HepG2 (cell line): ENCODE data around the gene PEA15.

Source experiments
- POLR2AphosphoS5 ChIP-seq: IDR thresholded peaks from 2 replicates; pipeline ENCODE4 v1.6.1; 2012; ENCODE audit warnings: low read depth, low read length
- RBAK ChIP-seq: sonication (generic); formaldehyde crosslinking; IDR thresholded peaks from 2 replicates; pipeline ENCODE4 v1.5.1; 2020; ENCODE audit warnings: mild to moderate bottlenecking, missing genetic modification reagents
- RBM22 ChIP-seq: fragments of 200-400 bp; formaldehyde crosslinking; optimal IDR thresholded peaks from 2 replicates; pipeline ENCODE3; 2017; ENCODE audit warnings: mild to moderate bottlenecking, low read length, moderate library complexity
- SP4 ChIP-seq: sonication (generic); formaldehyde crosslinking; IDR thresholded peaks from 2 replicates; pipeline ENCODE4 v1.8.1; 2023; ENCODE audit warnings: mild to moderate bottlenecking, missing genetic modification reagents
- ZIK1 ChIP-seq: sonication (generic); formaldehyde crosslinking; IDR thresholded peaks from 2 replicates; pipeline ENCODE4 v1.5.0; 2020; ENCODE audit warnings: mild to moderate bottlenecking, low read depth, missing genetic modification reagents, borderline replicate concordance
- ZSCAN30 ChIP-seq: sonication (generic); formaldehyde crosslinking; IDR thresholded peaks from 2 replicates; pipeline ENCODE4 v1.5.0; 2020; ENCODE audit warnings: mild to moderate bottlenecking, missing genetic modification reagents
- TF ChIP-seq, protein P1 (sequence below): sonication (generic); formaldehyde crosslinking; IDR thresholded peaks from 2 replicates; pipeline ENCODE4 v1.9.0; 2021; ENCODE audit warnings: missing genetic modification reagents, borderline replicate concordance
- TF ChIP-seq, protein P2 (sequence below): sonication (generic); formaldehyde crosslinking; IDR thresholded peaks from 2 replicates; pipeline ENCODE4 v1.5.0; 2020; ENCODE audit warnings: mild to moderate bottlenecking, missing genetic modification reagents, moderate library complexity

DNA sequence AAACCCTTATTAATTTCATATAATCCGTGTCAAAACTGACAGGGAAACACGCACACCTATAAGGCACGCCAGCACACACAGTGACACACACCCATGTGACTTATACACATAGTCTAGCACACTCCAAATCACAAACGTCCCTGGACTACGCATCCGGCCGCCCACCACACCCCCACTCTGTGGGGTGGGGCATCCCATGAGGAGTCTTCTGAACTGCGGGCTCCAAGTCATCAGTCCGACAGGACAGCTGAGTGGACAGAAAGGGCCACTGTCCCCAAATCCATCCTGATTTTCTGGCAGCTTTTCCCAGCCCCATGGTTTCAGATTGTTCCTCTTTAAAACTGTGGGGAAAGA lies 829 bp downstream of the PEA15 start:
- TF ChIP-seq SP4 (CRISPR knock-in tag) (no peak), POLR2AphosphoS5 (no peak), ZIK1 (CRISPR knock-in tag) (no peak), RBAK (CRISPR knock-in tag) (no peak), ZSCAN30 (CRISPR knock-in tag) (no peak), RBM22 (no peak)
- TF ChIP-seq, protein P1, sequence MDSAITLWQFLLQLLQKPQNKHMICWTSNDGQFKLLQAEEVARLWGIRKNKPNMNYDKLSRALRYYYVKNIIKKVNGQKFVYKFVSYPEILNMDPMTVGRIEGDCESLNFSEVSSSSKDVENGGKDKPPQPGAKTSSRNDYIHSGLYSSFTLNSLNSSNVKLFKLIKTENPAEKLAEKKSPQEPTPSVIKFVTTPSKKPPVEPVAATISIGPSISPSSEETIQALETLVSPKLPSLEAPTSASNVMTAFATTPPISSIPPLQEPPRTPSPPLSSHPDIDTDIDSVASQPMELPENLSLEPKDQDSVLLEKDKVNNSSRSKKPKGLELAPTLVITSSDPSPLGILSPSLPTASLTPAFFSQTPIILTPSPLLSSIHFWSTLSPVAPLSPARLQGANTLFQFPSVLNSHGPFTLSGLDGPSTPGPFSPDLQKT (CRISPR knock-in tag) = no peak
- TF ChIP-seq, protein P2, sequence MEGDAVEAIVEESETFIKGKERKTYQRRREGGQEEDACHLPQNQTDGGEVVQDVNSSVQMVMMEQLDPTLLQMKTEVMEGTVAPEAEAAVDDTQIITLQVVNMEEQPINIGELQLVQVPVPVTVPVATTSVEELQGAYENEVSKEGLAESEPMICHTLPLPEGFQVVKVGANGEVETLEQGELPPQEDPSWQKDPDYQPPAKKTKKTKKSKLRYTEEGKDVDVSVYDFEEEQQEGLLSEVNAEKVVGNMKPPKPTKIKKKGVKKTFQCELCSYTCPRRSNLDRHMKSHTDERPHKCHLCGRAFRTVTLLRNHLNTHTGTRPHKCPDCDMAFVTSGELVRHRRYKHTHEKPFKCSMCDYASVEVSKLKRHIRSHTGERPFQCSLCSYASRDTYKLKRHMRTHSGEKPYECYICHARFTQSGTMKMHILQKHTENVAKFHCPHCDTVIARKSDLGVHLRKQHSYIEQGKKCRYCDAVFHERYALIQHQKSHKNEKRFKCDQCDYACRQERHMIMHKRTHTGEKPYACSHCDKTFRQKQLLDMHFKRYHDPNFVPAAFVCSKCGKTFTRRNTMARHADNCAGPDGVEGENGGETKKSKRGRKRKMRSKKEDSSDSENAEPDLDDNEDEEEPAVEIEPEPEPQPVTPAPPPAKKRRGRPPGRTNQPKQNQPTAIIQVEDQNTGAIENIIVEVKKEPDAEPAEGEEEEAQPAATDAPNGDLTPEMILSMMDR = no peak
